ENCODE data around the gene DAPK2. TPM values are rescaled to one million over a fixed set of nuclear protein-coding genes. Genes with fewer than 3 reads are reported as not detected.

Gene DAPK2
- total and polyA plus RNA-seq, 2 of the 4 experiments (the other 2 are of a cell fraction), result 0.34 to 0.36 TPM

GRCh38 chr15:63977119-63977518 is 69.2 kb downstream of the DAPK2 start:
- H3K27me3 ChIP-seq (ENCODE audit: control insufficient read depth, insufficient read depth, low read length), result peaks cover 2% of the 10 kb centered on the region; the same call in 1 of the 2 replicates
- POLR2A ChIA-PET (ENCODE audit: unreplicated experiment), result no interaction called here
- no peak overlapping the region for H3K23ac ChIP-seq (ENCODE audit: low read depth, low read length)
- no peak overlapping the region for H2BK20ac ChIP-seq (ENCODE audit: low read depth, low read length)
- H3K18ac ChIP-seq (ENCODE audit: low read depth, low read length), result no peak overlapping the region
- H3K9me3 ChIP-seq (ENCODE audit: control insufficient read depth, insufficient read depth, low read length), result no peaks in the 10 kb centered on the region
- in situ Hi-C loops (cut with MboI; ENCODE audit: low sequenced_read_pairs), result no loop called here
- no peaks in the 10 kb centered on the region for H3K79me1 ChIP-seq (ENCODE audit: low read depth in 1 of 2, low read length in 2 of 2)
- DNase-seq (no peak), ATAC-seq (ENCODE audit: low read depth) (no peak)
- H3K36me3 ChIP-seq (ENCODE audit: control insufficient read depth, insufficient read depth, low read length), result no peaks in the 10 kb centered on the region
- no peak overlapping the region for H2AK9ac ChIP-seq (replicated peaks; ENCODE audit: low read depth, low read length, poor library complexity)
- no peak overlapping the region for H4K91ac ChIP-seq (ENCODE audit: insufficient read depth, low read depth, low read length)
- no peak overlapping the region for H3K56ac ChIP-seq (ENCODE audit: extremely low read depth, insufficient read depth, low read length)
- 40% methylated on average over 1 of the region's 2 CpGs; no CpG with 5 or more reads in 1 of the 2 experiments for WGBS, 2 experiments (ENCODE audit: extremely low coverage in 2 of 2, insufficient read length in 1 of 2)
- no peak overlapping the region for H3K4me2 ChIP-seq (ENCODE audit: low read depth, low read length)
- no peak overlapping the region for H3K14ac ChIP-seq (replicated peaks; ENCODE audit: low read depth, low read length)
- peak overlapping the region; percentile 43 for H2AFZ ChIP-seq (replicated peaks; ENCODE audit: low read length, poor library complexity)
- H2BK5ac ChIP-seq (ENCODE audit: low read depth, low read length, poor library complexity, severe bottlenecking), result no peak overlapping the region
- no peaks in the 10 kb centered on the region for H3K9me1 ChIP-seq (ENCODE audit: insufficient read depth, low read length)
- no peak overlapping the region for H3K4me3 ChIP-seq (ENCODE audit: insufficient read depth, low read depth, low read length)
- no peak overlapping the region for H3K27ac ChIP-seq (ENCODE audit: insufficient read depth, low read length)
- no peak overlapping the region for H4K5ac ChIP-seq (ENCODE audit: low read depth, low read length)
- H4K20me1 ChIP-seq (ENCODE audit: insufficient read depth, low read length), result no peaks in the 10 kb centered on the region
- no peak overlapping the region for H3K4ac ChIP-seq (ENCODE audit: low read depth, low read length)
- no peak overlapping the region for H2BK15ac ChIP-seq (ENCODE audit: low read depth, low read length)
- no TSS peak for BruUV-seq (replicated peaks)
- CTCF ChIA-PET, result interaction anchor here (0.6 kb wide), 1 partner anchor 13 kb away, joined by 3 read pairs; no protein-coding TSS in a partner anchor
- H2AK5ac ChIP-seq (ENCODE audit: low read depth, low read length), result no peak overlapping the region
- peaks cover 12% of the 10 kb centered on the region for H3K4me1 ChIP-seq (ENCODE audit: control insufficient read depth, insufficient read depth, low read length)
- H3K9ac ChIP-seq (ENCODE audit: low read depth, low read length), result no peak overlapping the region
- H2BK120ac ChIP-seq (ENCODE audit: low read depth, low read length), result no peak overlapping the region
- TF ChIP-seq MXI1 (IDR thresholded peaks at IDR 0.05; ENCODE audit: borderline replicate concordance, low read depth, low read length) (no peak), RFX5 (IDR thresholded peaks at IDR 0.05; ENCODE audit: low read depth, low read length) (no peak), RAD21 (IDR thresholded peaks at IDR 0.05; ENCODE audit: low read length) (no peak), USF2 (IDR thresholded peaks at IDR 0.05; ENCODE audit: low read depth, low read length) (no peak), MAFK (IDR thresholded peaks at IDR 0.05; ENCODE audit: low read depth, low read length) (no peak), CEBPB (IDR thresholded peaks at IDR 0.05; ENCODE audit: low read depth, low read length) (no peak), CTCF (conservative IDR thresholded peaks at IDR 0.05; ENCODE audit: low read depth, low read length) (no peak), CHD1 (IDR thresholded peaks at IDR 0.05; ENCODE audit: low read depth, low read length) (no peak), BHLHE40 (IDR thresholded peaks at IDR 0.05; ENCODE audit: low read depth, low read length) (no peak), FOS (IDR thresholded peaks at IDR 0.05; ENCODE audit: low read depth, low read length) (no peak), MAZ (IDR thresholded peaks at IDR 0.05; ENCODE audit: borderline replicate concordance, low read depth, low read length) (no peak), ELK1 (IDR thresholded peaks at IDR 0.05; ENCODE audit: borderline replicate concordance, low read depth, low read length) (no peak), POLR2A (IDR thresholded peaks at IDR 0.05; ENCODE audit: low read depth, low read length) (no peak), SMC3 (IDR thresholded peaks at IDR 0.05; ENCODE audit: low read depth, low read length) (no peak), RCOR1 (IDR thresholded peaks at IDR 0.05; ENCODE audit: insufficient replicate concordance, low read length) (no peak), NFE2L2 (IDR thresholded peaks at IDR 0.05; ENCODE audit: low read depth, low read length) (no peak)
- no peak overlapping the region for H4K8ac ChIP-seq (ENCODE audit: low read depth in 2 of 2, low read length in 2 of 2)
- dilution Hi-C loops (cut with HindIII; ENCODE audit: low sequenced_read_pairs, unreplicated experiment), result no loop called here
- intact Hi-C loops (cut with micrococcal nuclease), result no loop called here
